Measurements from ENCODE around the gene EDEM3. TPM values are rescaled to one million over a fixed set of nuclear protein-coding genes. Genes with fewer than 3 reads are reported as not detected.

The EDEM3 gene
- total RNA-seq, 4 donors from 2014 or later = 22.8 to 34.7 (median 31.3) TPM

DNA sequence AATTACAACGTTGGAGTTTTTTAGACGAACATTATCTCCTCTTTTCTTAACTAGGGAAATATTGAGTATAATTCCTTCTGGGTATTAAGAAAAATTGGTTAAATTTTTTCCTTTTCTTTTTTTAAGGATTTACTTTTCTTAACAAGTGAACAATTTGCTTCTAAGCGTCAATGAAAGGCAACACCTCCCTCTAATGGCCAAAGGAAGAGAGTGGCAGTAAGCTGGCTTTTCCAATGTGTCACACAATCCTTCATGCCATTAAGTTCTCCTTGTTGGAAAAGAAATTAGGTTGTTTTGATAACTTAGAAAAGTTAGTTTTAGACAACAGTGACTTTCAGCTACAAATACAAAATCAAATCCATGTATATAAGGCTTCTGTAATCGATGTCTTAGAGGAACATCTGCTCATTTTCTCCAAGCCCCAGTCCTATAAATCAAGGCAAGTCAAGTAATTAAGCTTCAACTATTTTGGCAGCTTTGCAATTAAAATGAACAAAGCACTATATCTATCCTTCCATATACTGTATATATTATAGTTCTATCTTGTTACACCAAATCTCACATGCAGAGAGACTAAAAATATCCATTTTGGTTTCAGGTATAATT is 62.8 kb downstream of the EDEM3 start:
- H3K4me3 ChIP-seq = no peak overlapping the region
- ATAC-seq = no peak
- H3K36me3 ChIP-seq = peaks cover 0 to 44% of the 10 kb centered on the region in 2 donors
- H3K4me1 ChIP-seq = peaks cover 0 to 8% (median 0%) of the 10 kb centered on the region in 3 donors
- no peak overlapping the region for H3K27ac ChIP-seq
- H3K9me3 ChIP-seq = no peaks in the 10 kb centered on the region
- TF ChIP-seq, protein P1, sequence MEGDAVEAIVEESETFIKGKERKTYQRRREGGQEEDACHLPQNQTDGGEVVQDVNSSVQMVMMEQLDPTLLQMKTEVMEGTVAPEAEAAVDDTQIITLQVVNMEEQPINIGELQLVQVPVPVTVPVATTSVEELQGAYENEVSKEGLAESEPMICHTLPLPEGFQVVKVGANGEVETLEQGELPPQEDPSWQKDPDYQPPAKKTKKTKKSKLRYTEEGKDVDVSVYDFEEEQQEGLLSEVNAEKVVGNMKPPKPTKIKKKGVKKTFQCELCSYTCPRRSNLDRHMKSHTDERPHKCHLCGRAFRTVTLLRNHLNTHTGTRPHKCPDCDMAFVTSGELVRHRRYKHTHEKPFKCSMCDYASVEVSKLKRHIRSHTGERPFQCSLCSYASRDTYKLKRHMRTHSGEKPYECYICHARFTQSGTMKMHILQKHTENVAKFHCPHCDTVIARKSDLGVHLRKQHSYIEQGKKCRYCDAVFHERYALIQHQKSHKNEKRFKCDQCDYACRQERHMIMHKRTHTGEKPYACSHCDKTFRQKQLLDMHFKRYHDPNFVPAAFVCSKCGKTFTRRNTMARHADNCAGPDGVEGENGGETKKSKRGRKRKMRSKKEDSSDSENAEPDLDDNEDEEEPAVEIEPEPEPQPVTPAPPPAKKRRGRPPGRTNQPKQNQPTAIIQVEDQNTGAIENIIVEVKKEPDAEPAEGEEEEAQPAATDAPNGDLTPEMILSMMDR (IDR thresholded peaks at IDR 0.05) = peak; percentile 66 to 82 (median 76)
- no peak for TF ChIP-seq POLR2AphosphoS5 (IDR thresholded peaks at IDR 0.05)
- H3K27me3 ChIP-seq = no peaks in the 10 kb centered on the region
- WGBS, 2 donors (ENCODE audit: low coverage in 1 of 2) = 12 to 28% methylated on average over 4 of the region's 4 CpGs

DNA sequence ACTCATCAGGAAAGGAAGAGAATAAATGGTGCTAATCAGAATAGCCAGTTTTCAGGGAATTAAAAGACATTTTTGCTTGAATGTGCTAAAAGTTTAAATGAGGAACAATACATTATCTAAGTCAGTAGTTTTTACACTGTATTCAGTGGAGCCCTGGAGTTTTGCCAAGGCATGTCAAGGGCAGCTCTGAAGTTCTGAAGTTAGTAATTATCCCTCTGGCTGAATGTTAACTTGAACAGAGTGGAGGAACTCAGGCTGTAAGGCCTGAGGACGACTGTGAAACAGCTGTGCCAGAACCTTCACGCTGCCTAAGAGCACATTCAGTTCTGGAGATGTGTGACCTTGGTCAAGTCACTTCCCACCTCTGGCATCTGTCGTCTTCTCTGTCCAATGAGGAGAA is 68.1 kb downstream of the EDEM3 start:
- 67 to 100% methylated on average over 1 to 3 of the region's 3 CpGs for WGBS, 2 donors (ENCODE audit: low coverage in 1 of 2)
- peaks cover 0 to 3% (median 0%) of the 10 kb centered on the region in 3 donors for H3K9me3 ChIP-seq
- H3K4me3 ChIP-seq = no peak overlapping the region
- H3K27me3 ChIP-seq = no peaks in the 10 kb centered on the region
- no peak for TF ChIP-seq POLR2AphosphoS5 (IDR thresholded peaks at IDR 0.05)
- no peak for TF ChIP-seq POLR2A (IDR thresholded peaks at IDR 0.05)
- TF ChIP-seq, protein P1 (IDR thresholded peaks at IDR 0.05) = no peak
- TF ChIP-seq EP300 (IDR thresholded peaks at IDR 0.05) = no peak
- H3K27ac ChIP-seq = no peak overlapping the region
- H3K4me1 ChIP-seq = peaks cover 0 to 11% (median 4%) of the 10 kb centered on the region in 3 donors
- no peak for ATAC-seq
- no peaks in the 10 kb centered on the region for H3K36me3 ChIP-seq

DNA sequence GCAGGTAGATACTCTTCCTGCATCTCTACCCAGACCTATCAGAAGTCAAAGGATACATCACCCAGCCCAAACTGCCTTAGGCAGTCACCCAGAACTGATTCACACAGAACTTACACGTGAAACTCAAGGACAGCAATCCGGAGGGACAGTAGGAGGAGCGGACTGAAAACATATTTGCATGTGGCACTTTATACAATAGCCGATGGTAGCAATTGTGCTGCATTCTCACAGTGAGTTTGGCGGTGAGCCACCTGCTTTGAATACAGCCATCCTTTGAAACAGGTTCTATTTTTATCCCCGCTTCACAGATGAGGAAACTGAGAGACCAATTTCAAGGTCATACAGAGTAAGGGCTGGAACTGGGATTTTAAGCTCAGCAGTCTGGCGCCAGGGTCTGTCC is 69.5 kb downstream of the EDEM3 start:
- WGBS, 2 donors (ENCODE audit: low coverage in 1 of 2) = 84 to 88% methylated on average over 6 to 7 of the region's 7 CpGs

DNA sequence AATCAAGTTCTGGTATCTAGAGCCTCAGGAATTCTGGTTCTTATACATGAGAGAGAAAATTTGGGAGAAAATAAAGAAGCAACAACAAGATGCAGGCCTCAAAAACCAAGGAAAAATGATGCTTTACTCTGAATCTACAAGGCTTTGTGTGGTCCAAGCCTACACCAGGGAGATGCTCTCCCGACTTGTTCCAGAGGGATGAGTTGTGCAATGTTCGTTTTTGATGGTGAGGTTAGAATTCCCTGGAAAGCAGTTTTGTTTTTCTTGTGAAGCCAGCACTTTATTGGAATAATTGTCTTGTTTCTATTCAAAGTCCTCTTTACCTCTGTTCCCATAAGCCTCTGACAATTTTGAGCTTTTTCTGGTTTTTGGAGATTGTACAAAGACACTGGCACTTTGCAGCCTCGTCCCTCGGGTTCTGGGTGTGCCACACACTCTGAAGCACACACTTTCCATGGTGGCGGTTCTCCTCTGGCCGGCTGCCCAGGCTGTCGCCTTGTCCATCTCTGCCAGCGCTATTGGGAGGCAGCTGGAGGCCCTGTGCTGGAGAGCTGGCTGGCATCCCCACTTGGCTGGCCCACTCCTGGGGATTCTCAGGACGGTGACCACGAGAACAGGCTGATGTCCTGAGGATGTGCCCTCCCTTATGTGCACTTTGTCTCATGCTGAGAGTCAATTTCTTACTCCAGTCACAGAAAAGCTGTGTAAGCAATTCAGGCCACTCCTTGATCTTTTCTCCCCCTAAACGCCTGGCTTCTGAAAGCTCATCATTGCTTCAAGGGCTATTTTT is 70.2 kb downstream of the EDEM3 start:
- Histone ChIP-seq H3K27me3 (no peaks in the 10 kb centered on the region), H3K36me3 (no peaks in the 10 kb centered on the region), H3K9me3 (peaks cover 0 to 14% (median 0%) of the 10 kb centered on the region in 3 donors), H3K27ac (peak overlapping the region in 1 of 4 donors; percentile 15), H3K4me3 (no peak overlapping the region), H3K4me1 (peaks cover 0 to 8% (median 4%) of the 10 kb centered on the region in 3 donors)
- ATAC-seq = peak; percentile 31
- WGBS, 2 donors (ENCODE audit: low coverage in 1 of 2) = 67 to 75% methylated on average over 1 to 5 of the region's 11 CpGs
- TF ChIP-seq POLR2AphosphoS5 (IDR thresholded peaks at IDR 0.05) = no peak
- TF ChIP-seq POLR2A (IDR thresholded peaks at IDR 0.05) = no peak
- TF ChIP-seq EP300 (IDR thresholded peaks at IDR 0.05) = no peak
- TF ChIP-seq, protein P1 (IDR thresholded peaks at IDR 0.05) = no peak

More for the DNA sequence above, 69.5 kb downstream of the EDEM3 start:
- Histone ChIP-seq H3K36me3 (no peaks in the 10 kb centered on the region), H3K27ac (no peak overlapping the region), H3K4me3 (no peak overlapping the region), H3K9me3 (peaks cover 0 to 14% (median 0%) of the 10 kb centered on the region in 3 donors), H3K27me3 (no peaks in the 10 kb centered on the region), H3K4me1 (peaks cover 0 to 8% (median 4%) of the 10 kb centered on the region in 3 donors)
- no peak for ATAC-seq
- no peak for TF ChIP-seq POLR2AphosphoS5 (IDR thresholded peaks at IDR 0.05)
- TF ChIP-seq, protein P1 (IDR thresholded peaks at IDR 0.05) = no peak

Measured in gastroesophageal sphincter (tissue), 4 donors.